ENCODE data around the gene RECQL5.

The RECQL5 gene

GRCh38 chr17:75634754-75635609 is 32.0 kb downstream of the RECQL5 start:
- H3K4me3 ChIP-seq (ENCODE audit: low read depth, low read length) = no peak overlapping the region
- TF ChIP-seq CTCF (IDR thresholded peaks at IDR 0.05; ENCODE audit: low read depth, low read length) = no peak

- H3K4me3 ChIP-seq (ENCODE audit: low read depth, low read length) = no peak overlapping the region
- no peak for TF ChIP-seq CTCF (IDR thresholded peaks at IDR 0.05; ENCODE audit: low read depth, low read length)
Observed at GRCh38 chr17:75634376-75634740, 32.6 kb downstream of the RECQL5 start.

GRCh38 chr17:75633486-75634375 is 33.2 kb downstream of the RECQL5 start:
- no peak overlapping the region for H3K4me3 ChIP-seq (ENCODE audit: low read depth, low read length)
- peak; percentile 67 for TF ChIP-seq CTCF (IDR thresholded peaks at IDR 0.05; ENCODE audit: low read depth, low read length)

- no peak within 1 kb of the TSS for H3K4me3 ChIP-seq (ENCODE audit: low read depth, low read length)
Observed at GRCh38 chr17:75632863-75633485, 34.0 kb downstream of the RECQL5 start, which contains the start of gene SMIM5. TSS of gene SMIM5 (plus strand) at chr17:75633434. CDS start at chr17:75640202, 6,768 bp downstream.

GRCh38 chr17:75632428-75632827 is 34.5 kb downstream of the RECQL5 start:
- no peak for TF ChIP-seq CTCF (IDR thresholded peaks at IDR 0.05; ENCODE audit: low read depth, low read length)
- H3K4me3 ChIP-seq (ENCODE audit: low read depth, low read length) = no peak overlapping the region

More at GRCh38 chr17:75632863-75633485, 34.0 kb downstream of the RECQL5 start, which contains the start of gene SMIM5:
- peak; percentile 78 for TF ChIP-seq CTCF (IDR thresholded peaks at IDR 0.05; ENCODE audit: low read depth, low read length)

GRCh38 chr17:75631353-75631752 is 35.6 kb downstream of the RECQL5 start:
- no peak overlapping the region for H3K4me3 ChIP-seq (ENCODE audit: low read depth, low read length)
- no peak for TF ChIP-seq CTCF (IDR thresholded peaks at IDR 0.05; ENCODE audit: low read depth, low read length)

Measured in WI38 (cell line).